ENCODE data around the gene NLK.
"Not testable (repeated sequence)": the region's sequence is repeated elsewhere in the genome, so short reads cannot be mapped to it uniquely, and the experiment has no call there.

NLK gene

GRCh38 chr17:28199115-28199514 is 156.6 kb downstream of the NLK start:
- no peak for DNase-seq (ENCODE audit: low read depth)
- H3K4me3 ChIP-seq (ENCODE audit: low read depth, low read length), result no peak overlapping the region
- no peak for TF ChIP-seq POLR2A (IDR thresholded peaks at IDR 0.05; ENCODE audit: extremely low read depth, insufficient read length)

- TF ChIP-seq CTCF (IDR thresholded peaks at IDR 0.05; ENCODE audit: low read depth, low read length), result no peak
- TF ChIP-seq POLR2A (IDR thresholded peaks at IDR 0.05; ENCODE audit: extremely low read depth, insufficient read length), result no peak
- no peak overlapping the region for H3K4me3 ChIP-seq (ENCODE audit: low read depth, low read length)
Observed at GRCh38 chr17:28199728-28200127, 157.3 kb downstream of the NLK start.

GRCh38 chr17:28201315-28201714 is 158.8 kb downstream of the NLK start:
- no peak overlapping the region for H3K4me3 ChIP-seq (ENCODE audit: low read depth, low read length)
- DNase-seq (ENCODE audit: low read depth), result no peak
- no peak for TF ChIP-seq MYC (IDR thresholded peaks at IDR 0.05; ENCODE audit: low read depth, low read length)

More at GRCh38 chr17:28199728-28200127, 157.3 kb downstream of the NLK start:
- no peak for DNase-seq (ENCODE audit: low read depth)

- DNase-seq (ENCODE audit: low read depth), result no peak
- H3K4me3 ChIP-seq (ENCODE audit: low read depth, low read length), result no peak overlapping the region
- TF ChIP-seq POLR2A (IDR thresholded peaks at IDR 0.05; ENCODE audit: extremely low read depth, insufficient read length) (no peak), MYC (IDR thresholded peaks at IDR 0.05; ENCODE audit: low read depth, low read length) (no peak), MAX (IDR thresholded peaks at IDR 0.05; ENCODE audit: low read depth, low read length) (no peak), CTCF (IDR thresholded peaks at IDR 0.05; ENCODE audit: low read depth, low read length) (no peak)
Observed at GRCh38 chr17:28204244-28204643, 161.8 kb downstream of the NLK start.

- TF ChIP-seq CTCF (IDR thresholded peaks at IDR 0.05; ENCODE audit: low read depth, low read length), result no peak
- no peak for TF ChIP-seq MAX (IDR thresholded peaks at IDR 0.05; ENCODE audit: low read depth, low read length)
- no peak for TF ChIP-seq POLR2A (IDR thresholded peaks at IDR 0.05; ENCODE audit: extremely low read depth, insufficient read length)
- no peak for TF ChIP-seq MYC (IDR thresholded peaks at IDR 0.05; ENCODE audit: low read depth, low read length)
- no peak for DNase-seq (ENCODE audit: low read depth)
- no peak overlapping the region for H3K4me3 ChIP-seq (ENCODE audit: low read depth, low read length)
Observed at GRCh38 chr17:28204751-28205150, 162.3 kb downstream of the NLK start.

- DNase-seq (ENCODE audit: low read depth), result no peak
- H3K4me3 ChIP-seq (ENCODE audit: low read depth, low read length), result no peak overlapping the region
- no peak for TF ChIP-seq CTCF (IDR thresholded peaks at IDR 0.05; ENCODE audit: low read depth, low read length)
- no peak for TF ChIP-seq MYC (IDR thresholded peaks at IDR 0.05; ENCODE audit: low read depth, low read length)
- no peak for TF ChIP-seq MAX (IDR thresholded peaks at IDR 0.05; ENCODE audit: low read depth, low read length)
- no peak for TF ChIP-seq POLR2A (IDR thresholded peaks at IDR 0.05; ENCODE audit: extremely low read depth, insufficient read length)
Observed at GRCh38 chr17:28206292-28206691, 163.8 kb downstream of the NLK start.

GRCh38 chr17:28211811-28212210 is 169.3 kb downstream of the NLK start:
- H3K4me3 ChIP-seq (ENCODE audit: low read depth, low read length), result no peak overlapping the region
- DNase-seq (ENCODE audit: low read depth), result no peak
- TF ChIP-seq POLR2A (IDR thresholded peaks at IDR 0.05; ENCODE audit: extremely low read depth, insufficient read length), result no peak
- no peak for TF ChIP-seq MAX (IDR thresholded peaks at IDR 0.05; ENCODE audit: low read depth, low read length)
- TF ChIP-seq CTCF (IDR thresholded peaks at IDR 0.05; ENCODE audit: low read depth, low read length), result no peak
- no peak for TF ChIP-seq MYC (IDR thresholded peaks at IDR 0.05; ENCODE audit: low read depth, low read length)

- not testable (repeated sequence) for H3K4me3 ChIP-seq (ENCODE audit: low read depth, low read length); DNase-seq (ENCODE audit: low read depth)
Observed at GRCh38 chr17:28213578-28213977, 171.1 kb downstream of the NLK start.
